HT-29 (cell line): ENCODE data around the gene PAM. TPM values are rescaled to one million over a fixed set of nuclear protein-coding genes. Genes with fewer than 3 reads are reported as not detected.
"Not testable (repeated sequence)": the region's sequence is repeated elsewhere in the genome, so short reads cannot be mapped to it uniquely, and the experiment has no call there.

ENCODE experiments used
- DNase-seq: peaks from one replicate; pipeline ENCODE4 v3.0.0-alpha.2; 2015; ENCODE audit warnings: low spot score
- total RNA-seq: library from RNA; depleted of rRNA; stranded (reverse); fragments of >200 nt; shearing (Covaris generic); gene quantifications from 2 replicates; pipeline ENCODE4 v1.2.3, GENCODE V29; 2014

PAM gene
- total RNA-seq, 1 experiment from 2014 or later, result 119 TPM

- DNase-seq, result not testable (repeated sequence)
Measured at GRCh38 chr5:103046706-103047105, 291.6 kb downstream of the PAM start.

GRCh38 chr5:103057208-103058130, 302.4 kb downstream of the PAM start:
- DNase-seq, result no peak

DNA sequence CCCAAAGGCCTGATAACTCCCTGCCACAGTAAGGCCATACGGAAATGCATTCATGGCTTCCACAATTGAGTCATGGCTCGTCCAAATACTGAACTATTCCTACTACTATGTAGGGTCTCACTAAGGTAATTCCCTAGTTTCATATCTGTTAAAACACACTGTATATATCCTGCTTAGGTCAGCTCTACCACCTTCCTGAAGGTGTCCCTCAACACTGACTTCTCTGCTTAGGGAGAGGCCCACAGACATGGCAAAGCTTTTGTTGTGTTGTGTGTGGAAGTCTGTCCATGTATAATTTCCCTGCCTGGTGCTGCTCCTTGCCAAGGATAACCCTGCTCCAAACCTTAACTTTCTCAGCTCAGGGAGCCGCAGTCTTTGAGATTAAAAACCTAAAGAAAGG, 304.4 kb downstream of the PAM start:
- DNase-seq, result no peak

DNA sequence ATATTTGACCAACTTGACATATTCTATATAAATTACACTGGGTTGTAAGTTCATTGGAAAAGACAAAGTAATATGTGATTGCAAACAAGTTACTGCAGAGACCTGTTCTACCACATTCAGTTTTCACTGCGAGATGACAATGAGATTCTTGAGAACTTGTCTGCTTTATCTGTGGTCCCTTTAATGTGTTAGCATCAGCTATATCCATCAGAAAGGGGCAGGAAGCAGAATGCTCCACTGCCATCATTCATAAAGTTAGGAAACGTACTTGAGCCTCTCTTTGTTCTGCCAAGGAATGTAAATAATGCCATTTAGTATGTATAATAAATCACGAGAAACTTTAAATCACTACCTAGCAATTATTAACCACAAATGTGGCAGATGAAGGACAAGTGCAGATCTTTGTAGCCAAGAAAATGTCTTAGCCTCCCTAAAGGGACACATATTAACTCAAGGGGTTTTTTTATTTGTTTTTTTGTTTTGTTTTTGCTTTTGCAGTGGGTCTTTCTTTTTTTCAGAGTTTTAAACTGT, 305.4 kb downstream of the PAM start:
- DNase-seq, result peak; percentile 63

DNA sequence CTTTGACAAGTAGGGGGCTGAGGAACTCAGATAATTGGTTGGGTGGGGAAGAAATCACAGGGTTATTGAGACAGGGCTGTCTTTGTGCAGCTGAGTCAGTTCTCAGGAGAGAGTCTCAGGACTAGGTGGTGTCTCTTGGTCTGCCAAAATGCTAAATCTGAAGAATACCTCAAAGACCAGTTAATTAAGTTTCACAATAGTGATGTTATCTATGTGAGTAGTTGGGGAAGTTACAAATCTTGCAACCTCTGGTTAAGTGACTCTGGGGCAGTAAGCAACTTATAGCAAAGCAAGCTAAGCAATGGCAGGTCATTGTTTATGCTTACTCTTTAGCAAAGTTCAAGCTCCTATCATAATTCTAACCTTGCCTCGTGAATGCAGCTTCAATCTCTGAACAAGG, 311.2 kb downstream of the PAM start:
- no peak for DNase-seq

DNA sequence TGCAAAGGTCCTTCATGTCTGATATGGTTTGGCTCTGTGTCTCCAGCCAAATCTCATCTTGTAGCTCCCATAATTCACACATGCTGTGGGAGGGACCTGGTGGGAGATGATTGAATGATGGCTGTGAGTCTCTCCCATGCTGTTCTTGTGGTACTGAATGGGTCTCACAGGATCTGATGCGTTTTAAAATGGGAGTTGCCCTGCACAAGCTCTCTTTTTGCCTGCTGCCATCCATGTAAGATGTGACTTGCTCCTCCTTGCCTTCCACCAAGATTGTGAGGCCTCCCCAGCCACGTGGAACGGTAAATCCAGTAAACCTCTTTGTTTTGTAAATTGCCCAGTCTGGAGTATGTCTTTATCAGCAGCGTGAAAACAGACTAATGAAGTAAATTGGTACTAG, 318.4 kb downstream of the PAM start:
- DNase-seq, result not testable (repeated sequence)

GRCh38 chr5:103075442-103075841, 320.3 kb downstream of the PAM start:
- no peak for DNase-seq
